CD14-positive monocyte (primary cell): ENCODE data around the gene IMPG2. TPM values are rescaled to one million over a fixed set of nuclear protein-coding genes. Genes with fewer than 3 reads are reported as not detected.

Experiments used
- DNase-seq, 3 donors: peaks; one replicate each; pipeline ENCODE4 v3.0.0-alpha.2; 2011 to 2022
- H2AFZ ChIP-seq: 2 replicates; pipeline ENCODE4 v1.6.0; 2012; ENCODE audit warnings: mild to moderate bottlenecking, low read depth, low read length, inconsistent platforms; ENCODE audit not compliant: insufficient read depth, poor library complexity, severe bottlenecking
- H3K27ac ChIP-seq, 2 donors: 1 replicate in 1 of 2; 2 replicates in 1 of 2; pipeline ENCODE4 v1.5.1; 2012 to 2013; ENCODE audit warnings: low read length in 2 of 2, control low read depth in 1 of 2, inconsistent platforms in 1 of 2, low read depth in 1 of 2, mild to moderate bottlenecking in 1 of 2
- H3K27me3 ChIP-seq, 2 donors: one replicate each; pipeline versions ENCODE4 v1.6.0 to v1.6.1; 2011 to 2013; ENCODE audit warnings: low read length in 2 of 2; ENCODE audit not compliant: control insufficient read depth in 2 of 2, insufficient read depth in 2 of 2
- H3K36me3 ChIP-seq, 2 donors: replicated peaks in 1 of 2; 1 replicate in 1 of 2; 2 replicates in 1 of 2; pipeline versions ENCODE4 v1.5.1 to v1.6.1; 2012 to 2013; ENCODE audit warnings: low read length in 2 of 2, control low read depth in 1 of 2, inconsistent platforms in 1 of 2, mild to moderate bottlenecking in 1 of 2; ENCODE audit not compliant: insufficient read depth in 2 of 2, control insufficient read depth in 1 of 2
- H3K4me1 ChIP-seq, 2 donors: 1 replicate in 1 of 2; 2 replicates in 1 of 2; pipeline versions ENCODE4 v1.5.1 to v1.6.1; 2012 to 2013; ENCODE audit warnings: low read length in 2 of 2, control low read depth in 1 of 2, inconsistent platforms in 1 of 2, mild to moderate bottlenecking in 1 of 2, moderate library complexity in 1 of 2; ENCODE audit not compliant: insufficient read depth in 2 of 2, control insufficient read depth in 1 of 2
- H3K4me2 ChIP-seq: replicated peaks from 2 replicates; pipeline ENCODE3; 2012; ENCODE audit warnings: low read length, moderate library complexity, mild to moderate bottlenecking; ENCODE audit not compliant: poor library complexity, severe bottlenecking; ENCODE audit errors: extremely low read depth
- H3K4me3 ChIP-seq, 3 experiments: fragments of 200-600 bp in 1 of 3; sonication (generic) in 1 of 3; replicated peaks in 1 of 3; 1 replicate in 2 of 3; 2 replicates in 1 of 3; pipeline ENCODE4 v1.5.1; 2011 to 2013; ENCODE audit warnings: low read length in 3 of 3, mild to moderate bottlenecking in 3 of 3, control low read depth in 2 of 3, low read depth in 2 of 3, inconsistent platforms in 1 of 3, moderate library complexity in 1 of 3
- H3K79me2 ChIP-seq: 2 replicates; pipeline ENCODE4 v1.6.0; 2012; ENCODE audit warnings: mild to moderate bottlenecking, control low read depth, inconsistent platforms, low read length, moderate library complexity; ENCODE audit not compliant: insufficient read depth
- H3K9ac ChIP-seq: 2 replicates; pipeline ENCODE4 v1.6.0; 2017; ENCODE audit warnings: low read length, mild to moderate bottlenecking; ENCODE audit not compliant: insufficient read depth, poor library complexity, severe bottlenecking
- H3K9me3 ChIP-seq, 2 donors: replicated peaks in 1 of 2; 1 replicate in 1 of 2; 2 replicates in 1 of 2; pipeline versions ENCODE4 v1.5.1 to v1.6.1; 2012 to 2013; ENCODE audit warnings: low read length in 2 of 2, control low read depth in 1 of 2; ENCODE audit not compliant: control insufficient read depth in 1 of 2, insufficient read depth in 1 of 2
- H4K20me1 ChIP-seq: 2 replicates; pipeline ENCODE4 v1.6.0; 2012; ENCODE audit warnings: mild to moderate bottlenecking, low read length, control low read depth, moderate library complexity; ENCODE audit not compliant: insufficient read depth
- H3K27ac Mint-ChIP-seq, 7 donors: one replicate each; pipeline ENCODE4 v1.8.0; 2020; ENCODE audit warnings: mild to moderate bottlenecking in 7 of 7, mixed read lengths in 7 of 7, moderate library complexity in 6 of 7, inconsistent platforms in 2 of 7
- H3K27me3 Mint-ChIP-seq, 3 donors: one replicate each; pipeline ENCODE4 v1.8.0; 2021 to 2022; ENCODE audit warnings: low read depth in 3 of 3, mild to moderate bottlenecking in 3 of 3, mixed read lengths in 3 of 3, moderate library complexity in 3 of 3, inconsistent platforms in 1 of 3
- H3K36me3 Mint-ChIP-seq, 2 donors: one replicate each; pipeline ENCODE4 v1.8.0; 2020; ENCODE audit warnings: mixed read lengths in 2 of 2, inconsistent platforms in 1 of 2, mild to moderate bottlenecking in 1 of 2
- H3K4me1 Mint-ChIP-seq: one replicate; pipeline ENCODE4 v1.8.0; 2020; ENCODE audit warnings: mild to moderate bottlenecking, mixed read lengths
- H3K4me3 Mint-ChIP-seq, 2 donors: one replicate each; pipeline ENCODE4 v1.8.0; 2020; ENCODE audit warnings: mild to moderate bottlenecking in 2 of 2, mixed read lengths in 2 of 2, moderate library complexity in 1 of 2
- H3K9me3 Mint-ChIP-seq, 7 donors: one replicate each; pipeline ENCODE4 v1.8.0; 2020 to 2022; ENCODE audit warnings: mixed read lengths in 7 of 7, mild to moderate bottlenecking in 6 of 7, moderate library complexity in 6 of 7, inconsistent platforms in 2 of 7
- CTCF ChIP-seq: fragments of 200-600 bp; IDR thresholded peaks from one replicate; pipeline ENCODE4 v1.8.0; 2022; ENCODE audit warnings: antibody characterized with exemption, mild to moderate bottlenecking
- WGBS: methylation state at CpG from one replicate; pipeline ENCODE4 v1.1.5; 2013; ENCODE audit warnings: missing lambda C conversion rate; ENCODE audit not compliant: insufficient coverage; 5-methylcytosine and 5-hydroxymethylcytosine counted together
- intact Hi-C, 2 donors: fragments of 100-400 bp; cut with micrococcal nuclease; formaldehyde crosslinking; loops; one replicate each; pipeline versions ENCODE4 v1.15.0 to v1.15.1; 2023
- polyA plus RNA-seq, 3 donors: library from polyadenylated mRNA; depleted of rRNA in 1 of 3; unstranded in 2 of 3; stranded (reverse) in 1 of 3; fragments of 300-500 nt in 2 of 3; fragments of >200 nt in 1 of 3; fragmentation: Illumina TruSeq in 2 of 3; gene quantifications; 1 replicate in 2 of 3; 2 replicates in 1 of 3; pipeline ENCODE4 v1.2.3, GENCODE V29; 2012 to 2021

IMPG2 gene
- polyA plus RNA-seq, 3 donors = 0.04 to 0.15 TPM; not detected in 1

DNA sequence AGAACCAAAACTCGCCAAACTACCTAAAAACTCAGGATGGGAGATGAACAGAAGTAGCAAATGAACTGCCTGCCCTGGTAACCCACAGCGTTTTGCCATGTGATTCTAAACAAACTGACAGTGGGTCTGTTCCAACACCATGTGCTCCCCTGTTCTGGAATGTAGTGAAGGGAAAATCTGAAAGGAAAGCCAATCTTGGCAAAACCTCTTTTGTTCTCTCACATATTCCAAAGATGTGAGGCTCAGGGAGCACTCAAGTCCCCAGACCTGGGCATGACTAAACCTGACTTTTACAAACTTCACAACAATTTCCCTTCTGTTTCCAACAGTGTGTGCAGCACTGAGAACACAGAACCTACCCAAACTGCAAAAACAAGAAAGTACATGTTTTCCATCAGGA lies 116.1 kb downstream of the IMPG2 start:
- Mint-ChIP-seq H3K4me1 (peaks cover 2% of the 10 kb centered on the region), H3K9me3 (peaks cover 0 to 1% (median 0%) of the 10 kb centered on the region in 7 donors), H3K4me3 (no peak overlapping the region), H3K36me3 (no peaks in the 10 kb centered on the region), H3K27ac (no peak overlapping the region), H3K27me3 (no peaks in the 10 kb centered on the region)
- intact Hi-C loops = no loop called here
- H3K9me3 ChIP-seq = no peaks in the 10 kb centered on the region
- no peak for TF ChIP-seq CTCF
- H2AFZ ChIP-seq = no peak overlapping the region
- H3K36me3 ChIP-seq = no peaks in the 10 kb centered on the region
- no peak overlapping the region for H3K4me3 ChIP-seq
- no peak for DNase-seq
- no peak overlapping the region for H3K27ac ChIP-seq
- no CpG with 5 or more reads among the region's 2 CpGs for WGBS
- no peaks in the 10 kb centered on the region for H3K79me2 ChIP-seq
- H3K9ac ChIP-seq = no peak overlapping the region
- H3K4me1 ChIP-seq = no peaks in the 10 kb centered on the region
- no peak overlapping the region for H3K4me2 ChIP-seq
- H4K20me1 ChIP-seq = no peaks in the 10 kb centered on the region
- H3K27me3 ChIP-seq = no peaks in the 10 kb centered on the region

DNA sequence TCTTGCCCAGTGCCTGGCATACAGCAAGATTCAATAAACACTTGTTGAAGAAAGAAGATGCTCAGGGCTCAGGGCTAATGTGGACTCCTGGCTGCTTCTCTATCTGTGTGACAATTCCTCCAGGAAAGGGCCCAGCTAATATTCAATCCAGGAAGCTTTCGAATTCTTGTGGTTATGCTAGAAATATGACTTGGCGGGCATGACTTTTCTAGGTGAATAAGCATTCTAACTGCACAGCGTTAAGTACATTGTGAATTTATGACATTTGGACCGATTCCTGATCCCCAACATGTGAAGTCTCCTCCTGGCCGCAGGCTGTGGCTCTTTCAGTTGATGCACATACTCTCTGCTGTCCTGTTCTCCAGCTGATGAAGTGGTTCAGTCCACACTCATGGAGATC lies 117.0 kb downstream of the IMPG2 start:
- Mint-ChIP-seq H3K36me3 (no peaks in the 10 kb centered on the region), H3K27me3 (no peaks in the 10 kb centered on the region), H3K4me1 (peaks cover 2% of the 10 kb centered on the region), H3K4me3 (no peak overlapping the region), H3K9me3 (peaks cover 0 to 1% (median 0%) of the 10 kb centered on the region in 7 donors), H3K27ac (no peak overlapping the region)
- H3K27me3 ChIP-seq = no peaks in the 10 kb centered on the region
- no peak for DNase-seq
- H3K27ac ChIP-seq = no peak overlapping the region
- intact Hi-C loops = no loop called here
- H3K79me2 ChIP-seq = no peaks in the 10 kb centered on the region
- no peaks in the 10 kb centered on the region for H4K20me1 ChIP-seq
- no peak overlapping the region for H3K4me2 ChIP-seq
- H2AFZ ChIP-seq = no peak overlapping the region
- H3K4me1 ChIP-seq = no peaks in the 10 kb centered on the region
- no peak overlapping the region for H3K9ac ChIP-seq
- WGBS = 35% methylated on average over 4 of the region's 5 CpGs
- H3K36me3 ChIP-seq = no peaks in the 10 kb centered on the region
- H3K9me3 ChIP-seq = no peaks in the 10 kb centered on the region
- TF ChIP-seq CTCF = no peak
- H3K4me3 ChIP-seq = no peak overlapping the region
